Upper lobe of left lung (tissue), 4 donors: ENCODE data around the gene EMC6.

ENCODE experiments used
- CTCF ChIP-seq, 6 experiments: fragments of 450-650 bp in 4 of 6; fragments of 200-600 bp in 2 of 6; sonication (generic) in 2 of 6; IDR thresholded peaks; one replicate each; pipeline ENCODE4 v1.5.1; 2016 to 2019; ENCODE audit warnings: antibody characterized with exemption in 6 of 6
- EP300 ChIP-seq, 4 donors: sonication (generic); formaldehyde crosslinking; IDR thresholded peaks; one replicate each; pipeline ENCODE4 v1.5.1; 2017; ENCODE audit warnings: antibody characterized with exemption in 4 of 4, control low read depth in 2 of 4

DNA sequence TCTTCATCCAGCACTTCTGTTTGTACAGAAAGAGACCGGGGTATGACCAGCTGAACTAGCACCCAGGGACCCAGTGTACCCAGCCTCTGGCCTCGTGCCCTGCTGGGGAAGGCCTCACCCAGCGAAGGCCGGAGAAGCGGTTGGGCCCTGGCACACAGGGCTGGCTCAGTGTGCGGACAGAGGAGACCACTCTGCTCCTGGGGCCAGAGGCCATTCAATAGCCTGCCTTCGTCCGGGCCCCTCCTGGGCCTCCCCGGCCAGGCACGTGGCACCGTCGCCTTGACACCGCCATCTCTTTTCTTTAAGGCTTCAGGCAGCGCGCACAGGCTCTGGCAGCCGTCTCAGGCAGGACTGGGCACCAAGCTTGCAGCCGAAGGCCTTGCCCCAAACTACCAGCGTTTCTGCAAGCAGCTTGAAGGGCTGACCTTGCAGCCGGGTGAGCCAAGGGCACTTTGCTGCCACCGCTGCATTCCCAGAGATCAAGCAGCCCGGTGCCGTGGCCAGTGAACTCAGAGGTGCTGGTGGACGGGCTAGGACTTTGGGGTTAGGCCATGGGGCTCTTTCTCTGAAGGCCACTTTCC lies 8.2 kb upstream of the EMC6 start:
- no peak for TF ChIP-seq CTCF (IDR thresholded peaks at IDR 0.05)
- TF ChIP-seq EP300 (IDR thresholded peaks at IDR 0.05), result no peak
